GM18867 (cell line): ENCODE results near the gene NINL.
"Not testable (repeated sequence)": the region's sequence is repeated elsewhere in the genome, so short reads cannot be mapped to it uniquely, and the experiment has no call there.

Experiments used
- ATAC-seq: cut with Tn5 transposase; IDR thresholded peaks from one replicate; pipeline ENCODE4 v1.9.1; 2021; ENCODE audit warnings: mild to moderate bottlenecking, moderate library complexity; ENCODE audit not compliant: unreplicated experiment

NINL gene

DNA sequence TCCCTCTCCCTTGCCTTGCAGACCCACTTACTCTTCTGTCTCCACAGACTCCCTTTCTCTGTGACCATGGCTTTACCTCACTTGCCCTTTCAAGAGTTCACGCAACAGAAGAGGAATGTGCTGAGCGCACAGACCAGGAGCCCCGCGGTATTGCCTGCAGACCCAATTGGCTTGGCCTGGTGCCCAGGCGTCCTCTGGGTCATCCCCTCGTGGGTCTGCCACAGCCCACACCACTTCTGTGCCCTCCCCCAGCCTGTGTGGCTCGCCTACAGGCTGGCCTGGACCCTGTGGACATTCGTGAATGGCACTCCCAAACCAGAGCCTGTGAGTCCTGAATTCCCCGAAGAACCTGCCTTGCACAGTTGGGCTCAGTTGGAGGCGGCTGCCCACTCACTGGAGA is 15.3 kb upstream of the NINL start:
- no peak for ATAC-seq

DNA sequence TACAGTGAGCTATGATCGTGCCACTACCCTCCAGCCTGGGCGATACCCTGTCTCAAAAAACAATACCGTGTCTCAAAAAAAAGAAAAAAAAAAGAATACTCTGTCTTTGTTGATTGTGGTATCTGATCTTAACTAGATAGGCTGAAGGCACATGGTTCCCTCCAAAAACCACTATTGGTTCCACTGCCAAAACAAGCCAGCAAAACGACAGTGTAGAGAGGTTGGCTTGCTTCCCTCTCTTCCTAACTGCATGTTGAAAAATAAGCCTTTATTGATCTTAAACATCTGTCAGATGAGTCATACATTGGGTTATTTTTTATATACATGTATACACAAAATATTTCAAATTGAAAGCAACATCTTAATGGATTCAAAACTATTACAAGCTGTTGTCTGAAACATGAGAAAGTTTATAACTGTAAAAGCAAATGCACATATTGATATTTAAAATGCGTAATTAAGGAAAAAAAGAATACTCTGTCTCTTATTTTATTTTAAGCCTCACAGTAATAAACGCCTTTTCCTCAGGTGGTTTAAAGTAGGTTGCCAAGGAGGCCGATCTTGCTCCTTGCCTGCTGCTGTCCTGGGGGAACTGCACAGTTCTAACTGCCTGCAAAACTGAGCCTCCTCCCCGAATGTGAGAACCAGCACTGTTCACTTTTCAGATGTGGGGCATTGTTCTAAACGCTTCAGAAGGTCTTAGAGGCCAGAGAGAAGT is 7.0 kb upstream of the NINL start:
- ATAC-seq: no peak

DNA sequence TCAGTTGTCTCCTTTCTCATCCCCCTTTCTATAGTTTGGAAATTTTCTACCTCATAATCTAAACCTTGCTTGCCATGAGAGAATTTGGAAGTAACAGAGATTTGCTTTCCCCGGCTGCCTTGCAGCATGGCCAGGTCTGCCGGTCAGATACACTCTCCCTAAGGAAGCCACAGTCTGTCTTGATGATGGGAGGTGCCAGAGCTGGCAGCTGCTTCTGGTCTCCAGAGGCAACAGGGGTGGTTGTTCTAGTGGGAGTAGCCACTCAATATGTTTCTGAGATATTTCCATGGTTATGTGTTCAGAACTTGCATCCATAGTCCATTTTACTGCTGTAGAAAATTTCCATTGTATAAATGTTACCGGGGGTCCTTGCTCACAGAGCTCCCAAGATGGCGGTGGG is 5.4 kb upstream of the NINL start:
- ATAC-seq: not testable (repeated sequence)

DNA sequence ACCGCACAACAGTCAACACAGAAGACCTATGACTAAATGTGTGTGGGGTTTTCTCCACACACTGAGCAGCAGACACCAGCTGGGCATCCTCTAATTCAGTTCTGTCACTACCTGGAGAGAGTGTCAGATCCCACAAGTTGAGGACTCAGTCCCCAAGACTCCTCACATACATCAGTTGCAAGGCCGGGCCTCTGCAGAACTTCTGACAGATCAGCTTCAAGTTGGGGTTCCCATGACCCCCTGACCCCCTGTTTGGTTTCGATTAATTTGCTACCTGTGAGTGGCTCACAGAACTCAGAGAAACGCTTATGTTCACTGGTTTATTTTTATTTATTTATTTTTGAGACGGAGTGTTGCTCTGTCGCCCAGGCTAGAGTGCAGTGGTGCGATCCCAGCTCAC is 3.2 kb upstream of the NINL start:
- no peak for ATAC-seq

DNA sequence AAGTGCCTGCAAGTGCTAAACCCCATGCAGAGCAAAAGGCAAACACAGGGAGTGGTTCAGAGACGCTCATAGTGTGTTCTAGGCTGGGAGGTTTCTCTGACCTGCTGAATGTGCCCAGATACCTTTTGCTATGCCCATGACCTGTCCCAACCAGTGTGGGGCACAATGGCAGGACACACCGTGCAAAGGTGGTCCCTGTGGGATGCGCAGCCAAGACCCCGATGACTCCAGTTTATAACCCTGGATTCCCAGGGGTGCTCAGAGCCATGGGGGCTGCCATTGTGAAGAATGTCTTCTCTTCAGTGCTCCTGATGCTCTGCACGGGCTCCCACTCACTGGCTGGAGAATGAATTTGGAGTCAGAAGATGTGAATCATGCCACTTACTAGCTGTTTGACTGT is 2.2 kb upstream of the NINL start:
- no peak for ATAC-seq

DNA sequence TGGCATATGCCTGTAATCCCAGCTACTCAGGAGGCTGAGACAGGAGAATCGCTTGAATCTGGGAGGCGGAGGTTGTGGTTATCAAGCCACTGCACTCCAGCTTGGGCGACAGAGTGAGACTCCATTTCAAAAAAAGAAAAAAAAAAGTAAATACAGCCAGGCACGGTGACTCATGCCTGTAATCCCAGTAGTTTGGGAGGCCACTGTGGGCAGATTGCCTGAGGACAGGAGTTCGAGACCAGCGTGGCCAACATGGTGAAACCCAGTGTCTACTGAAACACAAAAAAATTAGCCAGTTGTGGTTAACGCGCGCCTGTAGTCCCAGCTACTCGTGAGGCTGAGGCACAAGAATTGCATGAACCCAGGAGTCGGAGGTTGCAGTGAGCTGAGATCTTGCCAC is 1.5 kb upstream of the NINL start:
- ATAC-seq: no peak

DNA sequence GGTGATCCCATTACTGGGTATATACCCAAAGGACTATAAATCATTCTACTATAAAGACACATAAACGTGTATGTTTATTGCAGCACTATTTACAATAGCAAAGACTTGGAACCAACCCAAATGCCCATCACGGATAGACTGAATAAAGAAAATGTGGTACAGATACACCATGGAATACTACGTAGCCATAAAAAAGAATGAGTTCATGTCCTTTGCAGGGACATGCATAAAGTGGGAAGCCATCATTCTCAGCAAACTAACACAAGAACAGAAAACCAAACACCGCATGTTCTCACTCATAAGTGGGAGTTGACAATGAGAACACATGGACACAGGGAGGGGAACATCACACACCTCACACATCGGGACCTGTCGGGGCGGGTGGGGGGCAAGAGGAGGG is 1.7 kb downstream of the NINL start:
- ATAC-seq: not testable (repeated sequence)

DNA sequence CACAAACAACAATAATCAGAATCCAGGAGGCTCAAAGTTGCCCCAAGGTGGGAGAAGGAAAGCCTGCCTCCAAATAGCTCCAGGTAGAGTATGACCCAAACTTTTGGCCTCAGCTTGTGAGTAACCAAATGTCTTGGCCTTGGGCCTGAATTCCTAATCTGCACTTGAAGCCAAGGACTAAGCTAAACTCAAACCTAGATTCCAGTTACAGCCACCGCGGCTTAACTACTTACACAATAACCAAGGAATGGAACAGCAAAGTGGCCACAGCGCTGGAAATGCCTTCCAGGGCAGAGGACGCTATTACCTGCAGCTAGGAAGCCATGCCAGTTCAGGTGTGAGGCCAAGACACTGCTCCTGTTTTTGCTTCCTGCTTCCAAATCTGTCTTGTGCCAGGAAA is 4.6 kb downstream of the NINL start:
- no peak for ATAC-seq

DNA sequence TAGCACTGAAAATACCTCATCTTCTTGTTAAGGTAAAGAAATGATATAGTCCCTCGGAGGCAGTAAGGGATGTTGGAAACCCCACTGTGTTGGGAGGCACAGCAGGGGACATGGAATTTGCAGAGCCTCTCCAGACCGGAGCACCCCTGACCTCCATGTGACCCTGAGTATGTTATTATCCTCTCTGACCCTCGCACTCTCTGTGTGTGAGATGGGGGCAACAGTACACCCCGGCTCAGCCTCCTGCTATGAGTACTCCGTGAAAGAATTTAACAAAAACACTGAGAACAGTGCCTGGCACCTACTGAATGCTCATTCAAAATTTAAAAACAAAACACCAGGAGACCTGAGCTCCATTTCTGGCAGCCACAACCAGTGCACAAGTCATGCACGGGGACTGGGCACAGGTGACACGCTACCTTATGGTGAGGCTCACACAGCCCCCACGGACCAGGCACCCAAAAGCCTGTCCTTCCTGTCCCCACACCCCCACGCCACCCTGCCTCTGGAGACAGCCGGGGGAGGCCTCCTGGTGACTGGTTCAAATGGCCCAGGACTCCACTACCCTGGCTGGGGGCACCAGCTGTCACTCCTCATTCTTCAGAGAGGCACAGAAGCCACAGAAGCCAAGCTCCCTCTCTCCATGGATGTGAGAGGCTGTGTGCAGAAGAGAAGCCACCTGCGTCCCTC is 6.1 kb downstream of the NINL start:
- no peak for ATAC-seq

DNA sequence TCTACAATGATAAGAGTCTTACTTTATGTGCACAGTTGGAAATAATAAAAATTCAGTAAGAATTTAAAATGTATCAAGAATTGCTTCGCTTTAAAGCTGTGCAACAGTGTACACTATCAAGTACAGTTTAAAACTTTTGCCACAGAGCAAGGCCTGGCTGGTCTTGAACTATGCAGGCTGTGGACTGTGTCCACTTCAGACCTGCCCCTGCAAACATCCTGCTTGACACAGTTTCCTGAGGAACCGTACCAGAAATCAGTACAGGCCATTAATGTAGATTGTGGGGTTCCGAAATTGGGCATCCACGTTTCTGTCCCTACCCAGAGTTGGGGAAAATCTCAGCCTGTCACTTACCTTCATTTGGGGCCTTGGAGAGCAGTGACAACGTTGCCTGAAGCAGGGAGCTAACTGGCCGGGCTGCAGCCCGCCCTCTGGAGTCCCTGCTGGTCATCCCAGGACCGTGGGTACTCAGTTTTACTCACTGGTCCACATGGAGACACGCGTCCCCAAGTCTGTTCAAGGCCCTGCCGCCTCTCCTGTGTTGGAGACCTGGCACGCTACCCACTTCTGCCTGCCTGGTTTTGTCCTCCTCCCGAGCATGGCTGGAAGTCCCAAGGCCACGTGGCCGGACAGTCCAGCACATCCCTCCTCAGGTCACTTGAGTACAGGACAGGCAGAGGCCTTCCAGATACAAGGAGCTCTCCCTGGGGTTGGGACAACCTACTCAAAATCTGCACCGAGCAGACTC is 8.4 kb downstream of the NINL start:
- no peak for ATAC-seq

DNA sequence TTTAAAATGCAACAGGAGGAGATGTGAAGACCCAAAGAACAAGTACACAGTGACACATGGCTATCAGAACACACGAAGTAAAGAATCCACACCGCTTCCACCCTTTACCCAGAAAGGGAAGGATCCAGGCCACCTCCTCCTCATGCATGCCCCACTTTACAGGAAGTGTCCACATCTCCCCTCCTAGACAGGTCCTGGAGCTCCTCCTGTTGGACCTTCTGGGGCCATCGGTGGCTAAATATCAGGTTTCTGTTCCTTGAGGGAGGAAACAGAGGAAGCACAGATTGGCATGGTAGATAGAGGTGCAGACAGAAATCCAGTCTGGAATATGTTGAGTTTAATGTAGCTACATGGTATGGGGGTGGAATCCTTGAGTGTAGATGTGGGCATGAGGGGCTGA is 10.9 kb downstream of the NINL start:
- no peak for ATAC-seq

DNA sequence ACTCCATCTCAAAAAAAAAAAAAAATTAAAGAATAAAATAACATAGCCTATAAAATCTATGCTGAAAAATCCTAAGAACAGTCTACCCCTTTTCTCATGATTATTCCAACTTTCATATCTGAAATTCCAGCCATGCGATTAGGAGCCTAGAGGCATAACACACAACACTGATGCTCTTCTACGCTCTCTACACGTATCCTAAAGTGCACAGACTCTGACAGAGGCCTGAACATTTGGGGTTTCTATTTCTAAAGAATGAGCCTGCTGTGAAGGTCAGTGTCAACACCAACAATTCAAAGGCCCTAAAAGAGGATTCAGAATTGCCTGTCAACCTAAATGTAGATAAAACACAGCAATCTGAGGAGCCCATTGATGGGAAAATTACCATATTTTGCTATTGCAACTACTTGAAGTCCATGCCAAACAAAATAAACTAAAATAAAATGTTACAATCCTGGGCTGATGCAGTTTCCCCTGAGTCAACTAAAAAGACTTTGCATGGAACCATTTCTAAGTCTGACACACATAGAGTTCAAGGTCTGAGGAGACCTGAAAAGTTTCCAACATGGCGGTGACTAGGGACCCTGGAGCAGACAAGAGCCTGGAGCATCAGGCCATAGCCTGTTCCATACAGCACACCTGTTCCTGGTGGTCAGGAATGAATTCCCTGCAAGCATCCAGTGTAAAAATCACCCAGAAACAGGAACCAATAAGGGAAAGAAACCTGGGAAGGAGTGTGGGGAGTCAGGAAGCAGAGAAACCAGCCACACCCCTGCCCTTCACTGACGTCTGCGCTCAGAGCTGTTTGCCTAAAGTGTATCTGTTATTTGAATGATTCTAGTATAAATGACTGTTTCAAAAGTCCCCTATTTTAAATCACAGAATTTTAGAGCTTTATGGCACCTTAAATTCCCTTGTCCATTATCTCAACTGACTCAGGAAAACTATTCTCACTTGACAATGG is 11.8 kb downstream of the NINL start:
- ATAC-seq: no peak

DNA sequence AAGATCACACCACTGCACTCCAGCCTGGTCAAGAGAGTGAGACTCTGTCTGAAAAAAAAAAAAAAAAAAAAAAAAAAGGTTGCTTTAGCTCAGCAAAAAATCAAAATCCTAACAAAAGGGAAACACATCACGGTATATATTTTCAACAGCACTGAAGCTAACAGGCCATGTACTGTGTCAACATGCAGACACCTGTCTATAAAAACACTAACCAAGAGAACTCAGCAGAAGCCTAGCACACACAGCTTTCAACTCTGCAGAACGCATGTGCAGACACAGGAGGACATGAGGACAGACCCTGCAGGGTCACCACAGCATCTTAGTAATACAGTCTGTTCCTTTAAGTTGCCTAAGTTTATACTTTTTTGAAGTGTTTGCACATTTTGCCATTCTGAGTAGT is 13.5 kb downstream of the NINL start:
- no peak for ATAC-seq

DNA sequence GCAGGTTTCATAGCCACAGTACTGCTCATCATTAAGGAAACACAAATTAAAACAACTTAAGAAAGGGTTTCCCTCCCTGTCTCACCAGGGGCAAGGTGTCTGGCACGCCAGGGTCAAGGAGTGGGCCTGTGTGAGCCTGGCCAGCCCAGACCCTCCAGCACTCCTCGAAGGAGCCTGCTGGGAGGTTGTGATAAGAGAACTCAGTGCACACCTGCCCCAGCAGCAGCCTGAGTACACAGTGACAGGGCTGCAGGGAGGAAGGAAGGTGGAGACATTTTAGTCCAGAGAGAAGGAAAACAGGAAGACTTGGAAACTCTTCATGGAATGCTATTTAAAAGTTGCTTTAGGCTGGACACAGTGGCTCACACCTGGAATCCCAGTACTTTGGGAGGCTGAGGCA is 14.1 kb downstream of the NINL start:
- ATAC-seq: no peak

DNA sequence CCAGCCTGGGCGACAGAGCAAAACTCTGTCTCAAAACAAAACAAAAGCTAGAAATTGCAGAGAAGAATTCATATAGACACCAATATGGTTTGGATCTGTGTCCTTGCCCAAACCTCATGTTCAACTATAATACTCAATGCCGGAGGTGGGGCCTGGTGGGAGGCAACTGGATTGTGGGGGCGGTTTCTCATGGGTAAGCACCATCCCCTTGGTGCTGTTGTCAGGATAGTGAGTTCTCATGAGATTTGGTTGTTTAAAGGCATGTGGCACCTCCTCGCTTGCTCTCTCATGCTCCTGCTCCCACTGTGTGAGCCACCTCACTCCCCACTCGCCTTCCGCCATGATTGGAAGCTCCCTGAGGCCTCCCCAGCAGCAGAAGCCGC is 15.2 kb downstream of the NINL start:
- ATAC-seq: no peak

DNA sequence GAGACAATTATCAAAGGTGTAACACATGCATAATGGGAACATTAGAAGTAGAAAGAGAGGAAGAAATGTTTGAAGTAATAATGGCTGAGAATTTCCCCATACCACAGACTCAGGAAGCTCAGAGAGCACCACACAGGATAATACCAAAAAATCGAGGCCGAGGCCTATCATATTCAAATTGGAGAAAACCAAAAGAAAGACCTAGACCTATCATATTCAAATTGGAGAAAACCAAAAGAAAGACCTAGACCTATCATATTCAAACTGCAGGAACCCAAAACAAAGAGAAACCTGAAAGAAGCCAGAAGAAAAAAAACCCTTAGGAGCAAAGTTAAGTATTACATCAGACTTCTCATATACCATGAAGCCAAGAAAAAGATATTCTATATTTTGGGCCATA is 18.0 kb downstream of the NINL start:
- ATAC-seq: no peak

DNA sequence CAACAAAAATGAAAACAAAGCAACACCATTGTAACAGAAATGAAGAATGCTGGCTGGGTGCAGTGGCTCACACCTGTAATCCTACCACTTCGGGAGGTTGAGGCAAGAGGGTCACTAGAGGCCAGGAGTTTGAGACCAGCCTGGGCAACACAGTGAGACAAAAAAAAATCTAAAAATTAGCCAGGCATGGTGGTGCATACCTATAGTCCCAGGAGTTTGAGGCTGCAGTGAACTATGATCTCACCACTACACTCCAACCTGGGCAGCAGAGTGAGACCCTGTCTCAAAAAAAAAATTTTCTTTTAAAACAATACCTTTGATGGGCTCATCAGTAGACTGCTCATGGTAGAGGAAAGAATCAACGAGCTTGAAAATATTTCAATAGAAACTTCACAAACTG is 18.5 kb downstream of the NINL start:
- no peak for ATAC-seq

DNA sequence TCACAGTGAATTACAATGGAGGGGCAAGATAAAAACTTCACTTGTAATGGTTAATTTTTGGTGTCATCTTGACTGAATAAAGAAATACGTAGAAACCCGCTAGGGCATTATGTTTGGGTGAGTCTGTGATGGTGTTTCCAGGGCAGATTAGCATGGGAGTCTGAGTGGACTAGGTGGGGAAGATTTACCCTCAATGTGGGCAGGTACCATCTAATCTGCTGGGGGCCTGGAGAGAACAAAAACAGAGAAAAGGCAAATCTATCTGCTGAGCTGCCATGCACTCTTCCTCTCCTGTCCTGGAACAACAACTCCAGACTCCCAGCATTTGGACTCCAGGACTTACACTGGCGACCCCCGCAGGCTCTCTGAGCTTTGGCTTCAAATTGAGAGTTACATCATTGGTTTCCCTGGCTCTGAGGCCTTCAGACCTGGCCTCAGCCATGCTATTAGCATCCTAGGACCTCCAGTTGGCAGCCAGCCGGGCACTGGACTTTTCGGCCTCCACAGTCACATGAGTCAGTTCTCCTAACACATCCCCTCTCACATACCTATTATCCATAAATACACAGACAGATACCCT is 19.7 kb downstream of the NINL start:
- ATAC-seq: no peak

DNA sequence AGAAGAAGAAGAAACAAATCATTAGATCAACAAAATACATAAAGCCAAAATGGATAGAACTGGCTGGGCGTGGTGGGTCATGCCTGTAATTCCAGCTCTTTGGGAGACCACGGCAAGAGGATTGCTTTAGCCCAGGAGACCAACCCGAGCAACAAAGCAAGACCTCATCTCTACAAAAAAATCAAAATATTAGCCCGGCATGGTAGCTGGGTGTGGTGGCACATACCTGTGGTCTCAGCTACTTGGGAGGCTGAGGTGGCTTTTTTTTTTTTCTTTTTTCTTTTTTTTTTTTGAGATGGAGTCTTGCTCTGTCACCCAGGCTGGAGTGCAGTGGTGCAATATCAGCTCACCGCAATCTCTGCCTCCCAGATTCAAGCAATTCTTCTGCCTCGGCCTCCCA is 21.5 kb downstream of the NINL start:
- ATAC-seq: no peak

DNA sequence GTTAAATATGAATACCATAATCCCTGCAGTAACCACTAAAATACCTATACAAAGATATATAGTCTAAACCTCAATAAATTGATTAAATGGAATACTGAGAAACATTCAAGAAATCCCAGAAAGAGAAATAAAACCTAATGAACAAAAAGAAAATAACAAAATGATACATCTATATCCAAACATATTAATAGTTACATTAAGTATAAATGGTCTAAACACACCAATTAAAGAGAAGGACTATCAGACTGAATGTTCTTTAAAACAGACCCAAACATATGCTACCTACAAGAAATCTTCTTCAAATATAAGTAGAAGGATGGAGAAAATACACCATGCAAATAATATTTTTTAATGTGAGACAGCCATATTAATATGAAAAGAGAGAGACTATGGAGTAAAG is 22.0 kb downstream of the NINL start:
- ATAC-seq: no peak

DNA sequence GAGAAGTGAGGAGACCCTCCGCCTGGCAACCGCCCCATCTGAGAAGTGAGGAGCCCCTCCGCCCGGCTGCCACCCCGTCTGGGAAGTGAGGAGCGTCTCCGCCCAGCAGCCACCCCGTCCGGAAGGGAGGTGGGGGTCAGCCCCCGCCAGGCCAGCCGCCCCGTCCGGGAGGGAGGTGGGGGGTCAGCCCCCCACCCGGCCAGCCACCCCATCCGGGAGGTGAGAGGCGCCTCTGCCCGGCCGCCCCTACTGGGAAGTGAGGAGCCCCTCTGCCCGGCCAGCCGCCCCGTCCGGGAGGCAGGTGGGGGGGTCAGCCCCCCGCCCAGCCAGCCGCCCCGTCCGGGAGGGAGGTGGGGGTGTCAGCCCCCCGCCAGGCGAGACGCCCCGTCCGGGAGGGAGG is 23.6 kb downstream of the NINL start:
- not testable (repeated sequence) for ATAC-seq
